GM10248 (cell line): ENCODE data around the gene SERPINB10.

Experiments
- CTCF ChIA-PET: fragments of 300-600 bp; sonication (Branson Sonifier 250); formaldehyde crosslinking; extraction: SDS; loops from one replicate; lab custom pipeline; 2021; ENCODE audit warnings: antibody characterized with exemption; lab: Yijun Ruan, JAX
- POLR2A ChIA-PET: fragments of 350-650 bp; sonication (Branson Sonifier 250); formaldehyde crosslinking; extraction: SDS; loops from one replicate; lab custom pipeline; 2020; ENCODE audit warnings: antibody characterized with exemption; lab: Yijun Ruan, JAX
- DNase-seq: peaks from one replicate; pipeline ENCODE4 v3.0.0; 2012; ENCODE audit errors: extremely low spot score
- CTCF ChIP-seq: IDR thresholded peaks from 2 replicates; pipeline ENCODE4 v1.5.1; 2012; ENCODE audit warnings: mild to moderate bottlenecking, low read depth; ENCODE audit errors: extremely low read depth, missing control alignments, control extremely low read depth

The SERPINB10 gene

GRCh38 chr18:63907664-63908063 is at the start of gene SERPINB10:
SERPINB10 (plus strand) TSS chr18:63907958; CDS start chr18:63915511, 7,553 bp downstream.
- ChIA-PET CTCF (interaction anchor here (1.2 to 4.4 kb wide), 8 partner anchors 10 to 64 kb away, joined by 3 to 52 read pairs (median 6); no protein-coding TSS in a partner anchor), POLR2A (interaction anchor here (0.7 to 1.0 kb wide), 2 partner anchors 15 to 23 kb away, joined by 3 to 4 read pairs; no protein-coding TSS in a partner anchor)

GRCh38 chr18:63858456-63858855 is 49.3 kb upstream of the SERPINB10 start:
- DNase-seq = no peak
- no peak for TF ChIP-seq CTCF
- POLR2A ChIA-PET = no interaction called here
- CTCF ChIA-PET = interaction anchor here (0.8 to 1.1 kb wide), 2 partner anchors 13 to 78 kb away, joined by 3 to 4 read pairs; no protein-coding TSS in a partner anchor

More at GRCh38 chr18:63907664-63908063, at the start of gene SERPINB10:
- no peak for TF ChIP-seq CTCF
- peak; percentile 34 for DNase-seq

- ChIA-PET POLR2A (no interaction called here), CTCF (interaction anchor here (1.0 to 1.6 kb wide), 4 partner anchors 12 to 342 kb away, joined by 3 to 5 read pairs (median 4); no protein-coding TSS in a partner anchor)
- DNase-seq = no peak
- TF ChIP-seq CTCF = no peak
Observed at GRCh38 chr18:63859781-63860475, 47.8 kb upstream of the SERPINB10 start.

- ChIA-PET CTCF (interaction anchor here (1.1 to 1.6 kb wide), 3 partner anchors 13 to 76 kb away, joined by 5 read pairs; no protein-coding TSS in a partner anchor), POLR2A (no interaction called here)
- DNase-seq = no peak
- no peak for TF ChIP-seq CTCF
Observed at GRCh38 chr18:63860531-63860930, 47.2 kb upstream of the SERPINB10 start.

- ChIA-PET CTCF (interaction anchor here (0.9 to 1.7 kb wide), 3 partner anchors 48 to 349 kb away, joined by 3 to 6 read pairs (median 5); no protein-coding TSS in a partner anchor), POLR2A (no interaction called here)
- DNase-seq = no peak
- TF ChIP-seq CTCF = no peak
Observed at GRCh38 chr18:63867368-63868125, 40.2 kb upstream of the SERPINB10 start.

- TF ChIP-seq CTCF = no peak
- CTCF ChIA-PET = no interaction called here
Observed at GRCh38 chr18:63868546-63868945, 39.2 kb upstream of the SERPINB10 start.

More at GRCh38 chr18:63868546-63868945, 39.2 kb upstream of the SERPINB10 start:
- no peak for DNase-seq
- POLR2A ChIA-PET = no interaction called here
